Measurements from ENCODE around the gene SDK1.
"Not testable (repeated sequence)": the region's sequence is repeated elsewhere in the genome, so short reads cannot be mapped to it uniquely, and the experiment has no call there.

SDK1 gene

GRCh38 chr7:4216016-4216415 lies 915.0 kb downstream of the SDK1 start (continued):
- TF ChIP-seq, protein P1, sequence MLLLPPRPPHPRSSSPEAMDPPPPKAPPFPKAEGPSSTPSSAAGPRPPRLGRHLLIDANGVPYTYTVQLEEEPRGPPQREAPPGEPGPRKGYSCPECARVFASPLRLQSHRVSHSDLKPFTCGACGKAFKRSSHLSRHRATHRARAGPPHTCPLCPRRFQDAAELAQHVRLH (tag by site-specific recombination; IDR thresholded peaks at IDR 0.05): no peak

DNA sequence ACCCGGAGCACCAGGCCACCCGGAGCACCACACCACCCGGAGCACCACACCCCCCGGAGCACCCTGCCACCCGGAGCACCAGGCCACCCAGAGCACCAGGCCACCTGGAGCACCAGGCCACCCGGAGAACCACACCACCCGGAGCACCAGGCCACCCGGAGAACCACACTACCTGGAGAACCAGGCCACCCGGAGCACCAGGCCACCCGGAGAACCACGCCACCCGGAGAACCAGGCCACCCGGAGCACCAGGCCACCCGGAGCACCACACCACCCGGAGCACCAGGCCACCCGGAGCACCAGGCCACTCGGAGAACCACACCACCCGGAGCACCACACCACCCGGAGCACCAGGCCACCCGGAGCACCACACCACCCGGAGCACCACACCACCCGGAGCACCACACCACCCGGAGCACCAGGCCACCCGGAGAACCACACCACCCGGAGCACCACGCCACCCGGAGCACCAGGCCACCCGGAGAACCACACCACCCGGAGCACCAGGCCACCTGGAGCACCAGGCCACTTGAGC lies 916.1 kb downstream of the SDK1 start:
- CTCF ChIA-PET; H3K27ac ChIP-seq (ENCODE audit: extremely low read depth, low read depth, low read length); H3K4me3 ChIP-seq (ENCODE audit: low read depth, low read length); H3K4me1 ChIP-seq (ENCODE audit: control insufficient read depth, insufficient read depth, low read length); H3K36me3 ChIP-seq (ENCODE audit: control insufficient read depth in 2 of 2, insufficient read depth in 1 of 2, low read length in 2 of 2); H3K9me3 ChIP-seq (ENCODE audit: control insufficient read depth, insufficient read depth, low read depth, low read length); POLR2A ChIA-PET: not testable (repeated sequence)

DNA sequence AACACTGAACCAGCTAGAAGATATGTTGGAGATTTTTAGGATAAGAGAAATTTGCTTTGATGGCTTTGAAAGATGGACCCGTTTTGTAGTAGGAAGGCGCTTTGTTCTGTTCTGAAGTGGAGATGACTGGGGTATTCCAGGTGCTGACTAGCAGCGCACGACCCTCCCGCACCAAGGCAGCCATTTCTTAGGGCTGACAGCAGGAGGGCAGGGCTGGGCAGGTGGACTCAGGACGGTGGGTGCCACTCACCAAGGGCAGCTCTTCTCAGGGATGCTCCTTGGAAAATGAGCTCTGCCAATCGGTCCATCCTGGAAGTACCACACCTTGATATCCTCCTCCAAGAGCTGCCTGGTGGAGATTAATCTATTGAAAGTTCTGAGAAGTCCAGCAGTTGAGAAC lies 917.4 kb downstream of the SDK1 start:
- ChIA-PET POLR2A (no interaction called here), CTCF (no interaction called here)
- TF ChIP-seq ZSCAN30 (tag by site-specific recombination; IDR thresholded peaks at IDR 0.05) (no peak), CTCF (tag by site-specific recombination; IDR thresholded peaks at IDR 0.05) (no peak), ZFP37 (tag by site-specific recombination; IDR thresholded peaks at IDR 0.05) (no peak), ZBTB48 (tag by site-specific recombination; IDR thresholded peaks at IDR 0.05) (no peak), ZNF132 (tag by site-specific recombination; IDR thresholded peaks at IDR 0.05; ENCODE audit: borderline replicate concordance) (no peak), ZNF585B (tag by site-specific recombination; IDR thresholded peaks at IDR 0.05) (no peak), TCF7L2 (IDR thresholded peaks at IDR 0.05; ENCODE audit: borderline replicate concordance, low read depth, low read length) (no peak), ZNF175 (tag by site-specific recombination; IDR thresholded peaks at IDR 0.05) (no peak), ZNF645 (tag by site-specific recombination; IDR thresholded peaks at IDR 0.05) (no peak), ZNF280C (tag by site-specific recombination; IDR thresholded peaks at IDR 0.05) (no peak), HOXD13 (CRISPR knock-in tag; IDR thresholded peaks at IDR 0.05; ENCODE audit: borderline replicate concordance) (no peak), ZNF248 (tag by site-specific recombination; IDR thresholded peaks at IDR 0.05) (no peak), ZNF121 (tag by site-specific recombination; IDR thresholded peaks at IDR 0.05) (no peak), ZNF473 (tag by site-specific recombination; IDR thresholded peaks at IDR 0.05) (no peak), ZNF10 (tag by site-specific recombination; IDR thresholded peaks at IDR 0.05) (no peak), ZNF701 (tag by site-specific recombination; IDR thresholded peaks at IDR 0.05) (no peak), ZBTB21 (tag by site-specific recombination; IDR thresholded peaks at IDR 0.05) (no peak), IKZF3 (tag by site-specific recombination; IDR thresholded peaks at IDR 0.05) (no peak)
- TF ChIP-seq, protein P2, sequence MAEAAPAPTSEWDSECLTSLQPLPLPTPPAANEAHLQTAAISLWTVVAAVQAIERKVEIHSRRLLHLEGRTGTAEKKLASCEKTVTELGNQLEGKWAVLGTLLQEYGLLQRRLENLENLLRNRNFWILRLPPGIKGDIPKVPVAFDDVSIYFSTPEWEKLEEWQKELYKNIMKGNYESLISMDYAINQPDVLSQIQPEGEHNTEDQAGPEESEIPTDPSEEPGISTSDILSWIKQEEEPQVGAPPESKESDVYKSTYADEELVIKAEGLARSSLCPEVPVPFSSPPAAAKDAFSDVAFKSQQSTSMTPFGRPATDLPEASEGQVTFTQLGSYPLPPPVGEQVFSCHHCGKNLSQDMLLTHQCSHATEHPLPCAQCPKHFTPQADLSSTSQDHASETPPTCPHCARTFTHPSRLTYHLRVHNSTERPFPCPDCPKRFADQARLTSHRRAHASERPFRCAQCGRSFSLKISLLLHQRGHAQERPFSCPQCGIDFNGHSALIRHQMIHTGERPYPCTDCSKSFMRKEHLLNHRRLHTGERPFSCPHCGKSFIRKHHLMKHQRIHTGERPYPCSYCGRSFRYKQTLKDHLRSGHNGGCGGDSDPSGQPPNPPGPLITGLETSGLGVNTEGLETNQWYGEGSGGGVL (tag by site-specific recombination; IDR thresholded peaks at IDR 0.05): no peak
- H3K9me3 ChIP-seq (ENCODE audit: control insufficient read depth, insufficient read depth, low read depth, low read length): no peaks in the 10 kb centered on the region
- H3K4me1 ChIP-seq (ENCODE audit: control insufficient read depth, insufficient read depth, low read length): no peaks in the 10 kb centered on the region
- no peak overlapping the region for H3K27ac ChIP-seq (ENCODE audit: extremely low read depth, low read depth, low read length)
- no peaks in the 10 kb centered on the region for H3K36me3 ChIP-seq (ENCODE audit: control insufficient read depth in 2 of 2, insufficient read depth in 1 of 2, low read length in 2 of 2)
- H3K4me3 ChIP-seq (ENCODE audit: low read depth, low read length): no peak overlapping the region

All from HEK293 (cell line).